ENCODE data around the gene CIAO2A. TPM values are rescaled to one million over a fixed set of nuclear protein-coding genes. Genes with fewer than 3 reads are reported as not detected.

Gene CIAO2A
- total RNA-seq, 1 donor from 2014 or later: 73.0 TPM

- Mint-ChIP-seq H3K4me3 (no peak overlapping the region), H3K4me1 (peaks cover 19% of the 10 kb centered on the region), H3K36me3 (ENCODE audit: low read depth) (no peaks in the 10 kb centered on the region), H3K27ac (peak overlapping the region; percentile 58), H3K9me3 (no peaks in the 10 kb centered on the region), H3K27me3 (peaks cover 16% of the 10 kb centered on the region)
- no peak for DNase-seq
- intact Hi-C loops (cut with micrococcal nuclease): no loop called here
Observed at GRCh38 chr15:64050281-64051092, 43.2 kb downstream of the CIAO2A start.

GRCh38 chr15:64048781-64049460 lies 44.7 kb downstream of the CIAO2A start:
- Mint-ChIP-seq H3K27me3 (peaks cover 28% of the 10 kb centered on the region), H3K4me1 (peaks cover 22% of the 10 kb centered on the region), H3K4me3 (no peak overlapping the region), H3K9me3 (no peaks in the 10 kb centered on the region), H3K36me3 (ENCODE audit: low read depth) (no peaks in the 10 kb centered on the region), H3K27ac (no peak overlapping the region)
- DNase-seq: no peak
- intact Hi-C loops (cut with micrococcal nuclease): loop anchor here (5.0 kb wide), 3 partner anchors 37 to 222 kb away; no protein-coding TSS in a partner anchor

GRCh38 chr15:64046421-64047153 lies 47.1 kb downstream of the CIAO2A start, which contains the start of gene DAPK2:
DAPK2 (minus strand) TSS chr15:64046485; CDS start chr15:64040261, 6,224 bp downstream.
- Mint-ChIP-seq H3K4me3 (peak within 1 kb of the TSS; percentile 79), H3K36me3 (ENCODE audit: low read depth) (no peaks in the 10 kb centered on the region), H3K4me1 (peaks cover 20% of the 10 kb centered on the region), H3K9me3 (no peaks in the 10 kb centered on the region), H3K27ac (peak within 1 kb of the TSS; percentile 25), H3K27me3 (peaks cover 34% of the 10 kb centered on the region)
- DNase-seq: peak; percentile 93
- intact Hi-C loops (cut with micrococcal nuclease): loop anchor here (1.0 to 5.0 kb wide), 5 partner anchors 34 to 294 kb away; no protein-coding TSS in a partner anchor

- Mint-ChIP-seq H3K27ac (no peak overlapping the region), H3K9me3 (no peaks in the 10 kb centered on the region), H3K36me3 (ENCODE audit: low read depth) (no peaks in the 10 kb centered on the region), H3K4me3 (peak overlapping the region; percentile 61), H3K4me1 (peaks cover 15% of the 10 kb centered on the region), H3K27me3 (peaks cover 34% of the 10 kb centered on the region)
- no peak for DNase-seq
- intact Hi-C loops (cut with micrococcal nuclease): loop anchor here (1.0 to 5.0 kb wide), 6 partner anchors 15 to 294 kb away; no protein-coding TSS in a partner anchor
Observed at GRCh38 chr15:64045774-64046420, 47.7 kb downstream of the CIAO2A start.

- no peaks in the 10 kb centered on the region for H3K9me3 Mint-ChIP-seq
- H3K4me3 Mint-ChIP-seq: peak overlapping the region; percentile 40
- no peak for DNase-seq
- H3K27ac Mint-ChIP-seq: no peak overlapping the region
- intact Hi-C loops (cut with micrococcal nuclease): loop anchor here (2.0 to 5.0 kb wide), 4 partner anchors 14 to 218 kb away; no protein-coding TSS in a partner anchor
- H3K27me3 Mint-ChIP-seq: peaks cover 34% of the 10 kb centered on the region
- peaks cover under 1% of the 10 kb centered on the region for H3K36me3 Mint-ChIP-seq (ENCODE audit: low read depth)
- peaks cover 10% of the 10 kb centered on the region for H3K4me1 Mint-ChIP-seq
Observed at GRCh38 chr15:64045101-64045435, 48.6 kb downstream of the CIAO2A start.

GRCh38 chr15:64044300-64045100 lies 49.1 kb downstream of the CIAO2A start:
- Mint-ChIP-seq H3K27me3 (peaks cover 34% of the 10 kb centered on the region), H3K4me3 (peak overlapping the region; percentile 40), H3K9me3 (no peaks in the 10 kb centered on the region), H3K27ac (no peak overlapping the region), H3K4me1 (peaks cover 12% of the 10 kb centered on the region), H3K36me3 (ENCODE audit: low read depth) (peaks cover 2% of the 10 kb centered on the region)
- no peak for DNase-seq
- intact Hi-C loops (cut with micrococcal nuclease): loop anchor here (2.0 to 5.0 kb wide), 4 partner anchors 14 to 217 kb away; no protein-coding TSS in a partner anchor

- intact Hi-C loops (cut with micrococcal nuclease): no loop called here
- Mint-ChIP-seq H3K4me3 (no peak overlapping the region), H3K36me3 (ENCODE audit: low read depth) (peaks cover 7% of the 10 kb centered on the region), H3K27ac (no peak overlapping the region), H3K27me3 (peaks cover 7% of the 10 kb centered on the region), H3K9me3 (no peaks in the 10 kb centered on the region), H3K4me1 (peaks cover 4% of the 10 kb centered on the region)
- no peak for DNase-seq
Observed at GRCh38 chr15:64038878-64039610, 54.6 kb downstream of the CIAO2A start.

- Mint-ChIP-seq H3K9me3 (no peaks in the 10 kb centered on the region), H3K27me3 (peaks cover 2% of the 10 kb centered on the region)
Observed at GRCh38 chr15:64037966-64038365, 55.7 kb downstream of the CIAO2A start.

GRCh38 chr15:64037116-64037515 lies 56.5 kb downstream of the CIAO2A start:
- Mint-ChIP-seq H3K27ac (no peak overlapping the region), H3K27me3 (no peaks in the 10 kb centered on the region), H3K9me3 (no peaks in the 10 kb centered on the region), H3K4me1 (peaks cover 8% of the 10 kb centered on the region), H3K36me3 (ENCODE audit: low read depth) (peaks cover 8% of the 10 kb centered on the region), H3K4me3 (no peak overlapping the region)
- no peak for DNase-seq
- intact Hi-C loops (cut with micrococcal nuclease): no loop called here

More at GRCh38 chr15:64037966-64038365, 55.7 kb downstream of the CIAO2A start:
- H3K4me1 Mint-ChIP-seq: peaks cover 4% of the 10 kb centered on the region
- H3K27ac Mint-ChIP-seq: no peak overlapping the region
- intact Hi-C loops (cut with micrococcal nuclease): no loop called here
- H3K36me3 Mint-ChIP-seq (ENCODE audit: low read depth): peaks cover 7% of the 10 kb centered on the region
- H3K4me3 Mint-ChIP-seq: no peak overlapping the region
- DNase-seq: no peak

GRCh38 chr15:64035525-64035924 lies 58.1 kb downstream of the CIAO2A start:
- Mint-ChIP-seq H3K36me3 (ENCODE audit: low read depth) (peaks cover 10% of the 10 kb centered on the region), H3K27ac (no peak overlapping the region), H3K4me1 (peaks cover 11% of the 10 kb centered on the region), H3K4me3 (no peak overlapping the region), H3K9me3 (no peaks in the 10 kb centered on the region), H3K27me3 (no peaks in the 10 kb centered on the region)
- intact Hi-C loops (cut with micrococcal nuclease): no loop called here
- no peak for DNase-seq

- Mint-ChIP-seq H3K9me3 (no peaks in the 10 kb centered on the region), H3K27ac (no peak overlapping the region), H3K36me3 (ENCODE audit: low read depth) (peaks cover 8% of the 10 kb centered on the region), H3K4me1 (peaks cover 16% of the 10 kb centered on the region), H3K27me3 (no peaks in the 10 kb centered on the region), H3K4me3 (no peak overlapping the region)
- intact Hi-C loops (cut with micrococcal nuclease): no loop called here
- no peak for DNase-seq
Observed at GRCh38 chr15:64034519-64034918, 59.1 kb downstream of the CIAO2A start.

GRCh38 chr15:64032329-64032728 lies 61.3 kb downstream of the CIAO2A start:
- H3K27ac Mint-ChIP-seq: no peak overlapping the region
- no peaks in the 10 kb centered on the region for H3K27me3 Mint-ChIP-seq
- H3K9me3 Mint-ChIP-seq: peaks cover 3% of the 10 kb centered on the region
- H3K4me3 Mint-ChIP-seq: no peak overlapping the region
- H3K36me3 Mint-ChIP-seq (ENCODE audit: low read depth): peaks cover 5% of the 10 kb centered on the region
- peaks cover 23% of the 10 kb centered on the region for H3K4me1 Mint-ChIP-seq
- intact Hi-C loops (cut with micrococcal nuclease): no loop called here
- DNase-seq: no peak

Measured in activated CD4-positive, alpha-beta T cell treated with anti-CD3 and anti-CD28 coated beads, Interleukin-2, amount 10 ng/mL, durations not matched to agents 24 days and 14 days (primary cell).